NCI-H2029 treated with DMSO at 0.1 percent for 48 hours (cell line): ENCODE results near the gene SCAMP2.

Experiments
- DNase-seq: peaks from one replicate; lab custom pipeline; 2025; lab: John Stamatoyannopoulos, UW

SCAMP2 gene

GRCh38 chr15:74794248-74794969 lies 78.8 kb downstream of the SCAMP2 start:
- no peak for DNase-seq
